Mucosa of rectum (tissue), 2 donors: ENCODE data around the gene TXNDC17.
"Not testable (repeated sequence)": the region's sequence is repeated elsewhere in the genome, so short reads cannot be mapped to it uniquely, and the experiment has no call there.

ENCODE experiments used
- H3K27ac ChIP-seq, 2 donors: one replicate each; pipeline ENCODE4 v1.7.0; 2013; ENCODE audit warnings: inconsistent platforms in 2 of 2, low read depth in 2 of 2, low read length in 2 of 2
- H3K27me3 ChIP-seq, 2 donors: one replicate each; pipeline ENCODE4 v1.7.0; 2013; ENCODE audit warnings: low read length in 2 of 2; ENCODE audit not compliant: control insufficient read depth in 2 of 2, insufficient read depth in 2 of 2
- H3K36me3 ChIP-seq, 2 donors: one replicate each; pipeline ENCODE4 v1.7.0; 2013; ENCODE audit warnings: low read length in 2 of 2; ENCODE audit not compliant: control insufficient read depth in 2 of 2, insufficient read depth in 2 of 2
- H3K4me1 ChIP-seq, 2 donors: one replicate each; pipeline ENCODE4 v1.7.0; 2013; ENCODE audit warnings: low read length in 2 of 2, mild to moderate bottlenecking in 1 of 2; ENCODE audit not compliant: control insufficient read depth in 2 of 2, insufficient read depth in 2 of 2
- H3K4me3 ChIP-seq, 2 donors: one replicate each; pipeline ENCODE4 v1.7.0; 2013; ENCODE audit warnings: low read length in 2 of 2
- H3K9ac ChIP-seq, 2 donors: one replicate each; pipeline ENCODE4 v1.7.0; 2013; ENCODE audit warnings: low read length in 2 of 2, low read depth in 1 of 2, mild to moderate bottlenecking in 1 of 2
- H3K9me3 ChIP-seq, 2 donors: one replicate each; pipeline ENCODE4 v1.7.0; 2013; ENCODE audit warnings: low read length in 2 of 2; ENCODE audit not compliant: control insufficient read depth in 2 of 2
- donor health status: healthy.
- donor health status: Normal muscosa, but diverticular disease.

Gene TXNDC17

DNA sequence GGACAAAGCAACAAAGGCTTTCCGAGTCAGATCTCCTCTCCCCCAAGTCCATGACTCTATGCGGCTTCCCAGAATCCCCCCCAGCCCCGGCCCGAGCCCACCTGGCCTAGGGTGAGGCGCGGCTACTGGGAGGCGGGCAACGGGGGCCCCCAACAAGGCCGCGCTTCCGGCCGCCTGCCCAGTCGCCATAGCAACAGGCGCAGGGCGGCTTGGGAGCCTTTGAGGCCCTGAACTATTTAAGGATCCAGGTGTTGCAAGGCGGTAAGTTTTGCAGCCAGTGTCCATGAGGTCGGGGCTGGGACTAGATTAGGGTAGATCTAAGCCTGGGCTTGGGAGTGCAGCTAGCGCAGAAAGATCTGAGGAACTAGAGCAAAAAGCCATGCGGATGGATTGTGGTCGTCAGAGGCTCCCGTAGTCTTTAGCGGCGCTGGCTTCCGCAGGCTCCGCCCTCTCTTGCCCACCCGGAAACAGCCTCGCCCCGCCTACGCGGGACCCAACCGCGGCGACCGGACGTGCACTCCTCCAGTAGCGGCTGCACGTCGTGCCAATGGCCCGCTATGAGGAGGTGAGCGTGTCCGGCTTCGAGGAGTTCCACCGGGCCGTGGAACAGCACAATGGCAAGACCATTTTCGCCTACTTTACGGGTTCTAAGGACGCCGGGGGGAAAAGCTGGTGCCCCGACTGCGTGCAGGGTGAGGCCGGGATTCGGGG is at the start of gene TXNDC17, which contains the start of gene KIAA0753:
Gene TXNDC17 (plus strand): TSS at position 525 of the 711 bp plus-strand sequence. CDS start 23 bp downstream, at position 548.
Gene KIAA0753 (minus strand): TSS at position 176 of the 711 bp plus-strand sequence. CDS start 5,608 bp downstream, outside the sequence.
- no peaks in the 10 kb centered on the region for H3K9me3 ChIP-seq
- H3K27ac ChIP-seq: peak within 1 kb of the TSS; percentile 85 to 94
- H3K27me3 ChIP-seq: no peaks in the 10 kb centered on the region
- peaks cover 6 to 27% of the 10 kb centered on the region in 2 donors for H3K36me3 ChIP-seq
- H3K9ac ChIP-seq: peak within 1 kb of the TSS; percentile 85 to 97
- peaks cover 14 to 28% of the 10 kb centered on the region in 2 donors for H3K4me1 ChIP-seq
- peak within 1 kb of the TSS; percentile 91 to 94 for H3K4me3 ChIP-seq

GRCh38 chr17:6591599-6592158 is 49.2 kb upstream of the TXNDC17 start:
- H3K27ac ChIP-seq: no peak overlapping the region
- H3K9ac ChIP-seq: no peak overlapping the region

DNA sequence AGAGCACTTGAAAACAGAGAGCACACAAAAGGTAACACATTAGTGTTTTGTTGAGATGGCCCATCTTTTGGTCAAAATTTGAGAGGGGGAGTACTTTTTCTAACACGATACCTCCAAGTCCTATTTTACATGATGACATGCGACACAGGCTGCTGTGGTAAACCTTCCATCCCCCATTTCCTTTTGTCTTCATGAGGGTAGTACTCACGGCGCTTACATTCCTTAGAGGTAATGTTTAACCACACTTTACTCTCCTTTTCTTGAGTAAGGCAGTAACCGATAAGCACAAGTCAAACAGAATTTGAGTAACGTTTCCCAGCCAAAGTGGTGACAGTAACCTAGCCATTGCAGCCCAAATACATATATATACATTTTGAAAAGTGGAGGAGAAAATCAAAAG is 48.7 kb upstream of the TXNDC17 start:
- Histone ChIP-seq H3K9me3 (no peaks in the 10 kb centered on the region), H3K27me3 (no peaks in the 10 kb centered on the region), H3K27ac (peak overlapping the region in 1 of 2 donors; percentile 38), H3K36me3 (peaks cover 45 to 56% of the 10 kb centered on the region in 2 donors), H3K4me1 (peaks cover 6 to 10% of the 10 kb centered on the region in 2 donors), H3K4me3 (no peak overlapping the region), H3K9ac (no peak overlapping the region)

More at GRCh38 chr17:6591599-6592158, 49.2 kb upstream of the TXNDC17 start:
- H3K36me3 ChIP-seq: peaks cover 45 to 56% of the 10 kb centered on the region in 2 donors
- H3K4me3 ChIP-seq: no peak overlapping the region
- H3K9me3 ChIP-seq: no peaks in the 10 kb centered on the region
- peaks cover 6 to 10% of the 10 kb centered on the region in 2 donors for H3K4me1 ChIP-seq
- H3K27me3 ChIP-seq: no peaks in the 10 kb centered on the region

DNA sequence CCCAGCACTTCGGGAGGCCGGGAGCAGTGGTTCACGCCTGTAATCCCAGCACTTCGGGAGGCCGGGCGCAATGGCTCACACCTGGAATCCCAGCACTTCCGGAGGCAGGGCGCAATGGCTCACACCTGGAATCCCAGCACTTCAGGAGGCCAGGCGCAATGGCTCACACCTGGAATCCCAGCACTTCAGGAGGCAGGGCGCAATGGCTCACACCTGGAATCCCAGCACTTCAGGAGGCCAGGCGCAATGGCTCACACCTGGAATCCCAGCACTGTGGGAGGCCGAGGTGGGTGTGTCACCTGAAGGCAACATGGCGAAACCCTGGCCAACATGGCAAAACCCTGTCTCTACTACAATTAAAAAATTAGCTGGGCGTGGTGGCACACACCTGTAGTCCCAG is 47.5 kb upstream of the TXNDC17 start:
- H3K4me3 ChIP-seq, H3K27me3 ChIP-seq, H3K27ac ChIP-seq, H3K9ac ChIP-seq, H3K9me3 ChIP-seq: not testable (repeated sequence)
- Histone ChIP-seq H3K4me1 (peaks cover 11 to 17% of the 10 kb centered on the region in 2 donors), H3K36me3 (peaks cover 38 to 49% of the 10 kb centered on the region in 2 donors)

GRCh38 chr17:6596081-6596480 is 44.8 kb upstream of the TXNDC17 start:
- H3K27ac ChIP-seq: no peak overlapping the region
- H3K4me3 ChIP-seq: no peak overlapping the region
- no peaks in the 10 kb centered on the region for H3K9me3 ChIP-seq
- H3K36me3 ChIP-seq: peaks cover 22 to 42% of the 10 kb centered on the region in 2 donors
- H3K27me3 ChIP-seq: no peaks in the 10 kb centered on the region
- H3K9ac ChIP-seq: no peak overlapping the region
- peaks cover 11 to 28% of the 10 kb centered on the region in 2 donors for H3K4me1 ChIP-seq

DNA sequence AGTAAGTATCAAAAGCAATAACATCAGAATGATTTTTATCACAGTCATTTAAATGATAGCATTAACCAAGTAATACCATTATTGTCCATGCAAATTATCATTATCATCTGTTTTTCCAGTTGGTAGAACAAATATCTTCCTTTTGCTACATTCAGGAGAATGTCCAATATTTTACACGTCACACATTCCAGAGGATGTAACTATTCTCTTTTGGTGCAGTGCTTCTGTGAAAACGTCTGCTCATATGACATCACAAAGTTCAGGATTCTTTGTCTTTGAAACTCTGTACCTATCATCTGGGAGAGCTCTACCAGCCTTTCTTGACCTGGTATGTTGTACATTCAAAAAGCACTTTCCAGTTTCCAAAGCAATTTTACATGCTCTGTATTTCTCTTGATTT is 44.3 kb upstream of the TXNDC17 start:
- Histone ChIP-seq H3K27me3 (no peaks in the 10 kb centered on the region), H3K27ac (no peak overlapping the region), H3K9ac (peak overlapping the region in 1 of 2 donors; percentile 17), H3K4me3 (no peak overlapping the region), H3K4me1 (peaks cover 11 to 28% of the 10 kb centered on the region in 2 donors), H3K9me3 (no peaks in the 10 kb centered on the region), H3K36me3 (peaks cover 20 to 44% of the 10 kb centered on the region in 2 donors)

DNA sequence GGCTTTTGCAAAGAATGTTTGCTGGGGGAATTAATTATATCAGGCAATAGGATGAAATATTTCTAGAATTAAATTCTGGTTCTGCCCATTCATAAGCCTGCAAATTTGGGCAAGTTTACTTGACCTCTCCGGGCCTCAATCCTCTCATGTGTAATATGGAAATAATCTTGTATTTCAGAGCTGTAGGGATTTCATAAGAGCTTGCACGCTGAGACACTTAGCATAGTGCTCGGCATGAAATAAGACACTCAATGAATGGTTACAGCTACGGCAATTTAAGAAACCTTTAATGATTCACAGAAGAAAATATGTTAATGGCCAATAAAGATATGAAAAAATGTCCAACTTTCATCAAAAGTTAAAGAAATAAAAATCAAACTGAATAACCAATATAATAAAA is 43.9 kb upstream of the TXNDC17 start:
- no peak overlapping the region for H3K27ac ChIP-seq
- no peaks in the 10 kb centered on the region for H3K27me3 ChIP-seq
- peak overlapping the region in 1 of 2 donors; percentile 17 for H3K9ac ChIP-seq
- H3K4me3 ChIP-seq: no peak overlapping the region
- peaks cover 16 to 40% of the 10 kb centered on the region in 2 donors for H3K36me3 ChIP-seq
- H3K9me3 ChIP-seq: no peaks in the 10 kb centered on the region
- H3K4me1 ChIP-seq: peaks cover 11 to 24% of the 10 kb centered on the region in 2 donors

- Histone ChIP-seq H3K27ac (peak overlapping the region in 1 of 2 donors; percentile 28), H3K27me3 (no peaks in the 10 kb centered on the region), H3K9me3 (no peaks in the 10 kb centered on the region), H3K9ac (no peak overlapping the region), H3K36me3 (peaks cover 20 to 36% of the 10 kb centered on the region in 2 donors), H3K4me3 (no peak overlapping the region), H3K4me1 (peaks cover 5 to 18% of the 10 kb centered on the region in 2 donors)
Observed at GRCh38 chr17:6597727-6598126, 43.1 kb upstream of the TXNDC17 start.

GRCh38 chr17:6599364-6599763 is 41.5 kb upstream of the TXNDC17 start:
- Histone ChIP-seq H3K36me3 (peaks cover 24 to 28% of the 10 kb centered on the region in 2 donors), H3K4me1 (peaks cover 5 to 18% of the 10 kb centered on the region in 2 donors), H3K27ac (peak overlapping the region; percentile 26 to 34), H3K27me3 (no peaks in the 10 kb centered on the region), H3K9ac (no peak overlapping the region), H3K9me3 (no peaks in the 10 kb centered on the region), H3K4me3 (no peak overlapping the region)

DNA sequence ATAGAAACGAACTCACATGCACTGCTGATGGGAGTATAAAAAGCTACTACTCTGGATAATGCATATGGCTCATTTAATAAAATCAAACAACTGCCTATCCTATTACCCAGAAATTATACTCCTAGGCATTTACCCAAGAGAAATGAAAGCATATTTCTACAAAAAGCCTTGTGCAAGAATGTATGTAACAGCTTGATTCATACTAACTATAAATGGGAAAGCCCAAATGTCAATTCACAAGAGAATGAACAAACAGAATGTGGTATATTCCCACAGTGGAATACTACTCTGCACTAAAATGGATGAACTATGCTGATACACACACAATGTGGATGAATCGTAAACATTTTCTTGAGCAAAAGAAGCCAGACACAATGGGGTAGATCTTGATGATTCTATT is 38.7 kb upstream of the TXNDC17 start:
- peaks cover 26 to 29% of the 10 kb centered on the region in 2 donors for H3K36me3 ChIP-seq
- H3K4me3 ChIP-seq: no peak overlapping the region
- no peaks in the 10 kb centered on the region for H3K27me3 ChIP-seq
- H3K9me3 ChIP-seq: no peaks in the 10 kb centered on the region
- H3K27ac ChIP-seq: no peak overlapping the region
- no peak overlapping the region for H3K9ac ChIP-seq
- H3K4me1 ChIP-seq: peaks cover 5 to 18% of the 10 kb centered on the region in 2 donors
